Left kidney (tissue), 1 donor: ENCODE results near the gene SRSF4. TPM values are rescaled to one million over a fixed set of nuclear protein-coding genes. Genes with fewer than 3 reads are reported as not detected.

Source experiments
- polyA plus RNA-seq: library from polyadenylated mRNA; unstranded; fragments of 120-200 nt; gene quantifications from one replicate; pipeline ENCODE4 v1.2.1, GENCODE V29; 2013; ENCODE audit not compliant: insufficient read length

SRSF4 gene
- polyA plus RNA-seq, 1 donor: 133 TPM

Other genes with a start within 250 kb of the SRSF4 start
- 13.4 TPM for gene TMEM200B, start 58.0 kb downstream of the SRSF4 start, polyA plus RNA-seq
- gene MECR, start 49.0 kb upstream of the SRSF4 start, polyA plus RNA-seq: 29.1 TPM
- 13.1 TPM for gene PTPRU, start 54.6 kb upstream of the SRSF4 start, polyA plus RNA-seq